H1 (cell line): ENCODE data around the gene P3R3URF. TPM values are rescaled to one million over a fixed set of nuclear protein-coding genes. Genes with fewer than 3 reads are reported as not detected.

Experiments
- CTCF ChIA-PET: fragments of 300-600 bp; sonication (Branson Sonifier 250); formaldehyde crosslinking; loops from one replicate; lab custom pipeline; 2021; ENCODE audit not compliant: partially characterized antibody; lab: Charles Lee
- POLR2A ChIA-PET: fragments of 300-600 bp; sonication (Branson Sonifier 250); formaldehyde crosslinking; loops from one replicate; lab custom pipeline; 2021; ENCODE audit warnings: inconsistent platforms; ENCODE audit not compliant: partially characterized antibody; lab: Charles Lee
- DNase-seq, 2 experiments: peaks; one replicate each; pipeline versions ENCODE4 v3.0.0 to v3.0.0-alpha.2; 2010 to 2022; ENCODE audit warnings: low spot score in 2 of 2, low read depth in 1 of 2, mixed read lengths in 1 of 2
- FAIRE-seq: peaks from 2 replicates; lab custom pipeline; 2011; peaks lifted over from hg19 to GRCh38; lab: Jason Lieb, UNC
- H2AFZ ChIP-seq: 2 replicates; pipeline ENCODE4 v1.8.1; 2012; ENCODE audit warnings: low read length, inconsistent platforms
- H2AK5ac ChIP-seq: 2 replicates; pipeline ENCODE4 v1.6.1; 2013; ENCODE audit warnings: low read depth, low read length
- H2BK120ac ChIP-seq: replicated peaks from 2 replicates; pipeline ENCODE3; 2013; ENCODE audit warnings: low read depth, low read length, inconsistent platforms
- H2BK12ac ChIP-seq: 2 replicates; pipeline ENCODE4 v1.6.1; 2013; ENCODE audit warnings: low read depth, low read length
- H2BK15ac ChIP-seq: 2 replicates; pipeline ENCODE4 v1.6.1; 2013; ENCODE audit warnings: low read length
- H2BK20ac ChIP-seq: 2 replicates; pipeline ENCODE4 v1.6.1; 2013; ENCODE audit warnings: low read length
- H2BK5ac ChIP-seq: 2 replicates; pipeline ENCODE4 v1.6.1; 2013; ENCODE audit warnings: low read depth, low read length
- H3K14ac ChIP-seq: 2 replicates; pipeline ENCODE4 v1.6.1; 2013; ENCODE audit warnings: inconsistent platforms; ENCODE audit not compliant: insufficient read length
- H3K18ac ChIP-seq: 2 replicates; pipeline ENCODE4 v1.6.1; 2013; ENCODE audit warnings: low read length; ENCODE audit errors: extremely low read depth
- H3K23ac ChIP-seq: 2 replicates; pipeline ENCODE4 v1.6.1; 2013; ENCODE audit warnings: inconsistent platforms; ENCODE audit not compliant: insufficient read length
- H3K23me2 ChIP-seq: 2 replicates; pipeline ENCODE4 v1.6.1; 2013; ENCODE audit warnings: low read depth, low read length
- H3K27ac ChIP-seq: 2 replicates; pipeline ENCODE4 v1.6.1; 2011; ENCODE audit warnings: low read depth, low read length, inconsistent platforms
- H3K27me3 ChIP-seq, 4 experiments: replicated peaks in 1 of 4; 1 replicate in 1 of 4; 2 replicates in 3 of 4; pipeline versions ENCODE4 v1.6.1 to v1.8.1; 2011 to 2013; ENCODE audit warnings: low read length in 3 of 4, mild to moderate bottlenecking in 3 of 4, inconsistent platforms in 2 of 4, mixed read lengths in 2 of 4, moderate library complexity in 1 of 4; ENCODE audit not compliant: control insufficient read depth in 3 of 4, insufficient read depth in 3 of 4; ENCODE audit errors: extremely low read depth in 1 of 4
- H3K36me3 ChIP-seq, 4 experiments: 2 replicates each; pipeline versions ENCODE4 v1.6.1 to v1.8.1; 2011 to 2013; ENCODE audit warnings: mild to moderate bottlenecking in 4 of 4, low read length in 3 of 4, moderate library complexity in 2 of 4, control low read depth in 1 of 4, inconsistent platforms in 1 of 4; ENCODE audit not compliant: insufficient read depth in 4 of 4, control insufficient read depth in 2 of 4
- H3K4ac ChIP-seq: replicated peaks from 2 replicates; pipeline ENCODE3; 2013; ENCODE audit warnings: low read length, low read depth, mixed read lengths, inconsistent platforms; ENCODE audit not compliant: insufficient read length
- H3K4me1 ChIP-seq, 4 experiments: replicated peaks in 1 of 4; 1 replicate in 1 of 4; 2 replicates in 3 of 4; pipeline versions ENCODE4 v1.6.1 to v1.8.1; 2011 to 2013; ENCODE audit warnings: low read length in 3 of 4, inconsistent platforms in 2 of 4, mixed read lengths in 1 of 4; ENCODE audit not compliant: insufficient read depth in 4 of 4, control insufficient read depth in 3 of 4
- H3K4me2 ChIP-seq, 2 experiments: 2 replicates each; pipeline versions ENCODE4 v1.6.1 to v1.8.1; 2011 to 2013; ENCODE audit warnings: low read depth in 2 of 2, low read length in 2 of 2, control low read depth in 1 of 2, inconsistent platforms in 1 of 2, mild to moderate bottlenecking in 1 of 2; ENCODE audit not compliant: insufficient read depth in 1 of 2
- H3K4me3 ChIP-seq, 4 experiments: fragments of 200-600, 300-600 bp in 1 of 4; sonication (generic), shearing (Covaris generic), sonication (Bioruptor Twin) in 1 of 4; 2 replicates each; pipeline versions ENCODE4 v1.5.1 to v1.8.1; 2011 to 2016; ENCODE audit warnings: low read length in 4 of 4, low read depth in 3 of 4, control low read depth in 2 of 4, inconsistent platforms in 2 of 4, mild to moderate bottlenecking in 2 of 4, mixed read lengths in 1 of 4, moderate library complexity in 1 of 4; ENCODE audit not compliant: insufficient read depth in 2 of 4; ENCODE audit errors: extremely low read depth in 1 of 4
- H3K56ac ChIP-seq: replicated peaks from 2 replicates; pipeline ENCODE3; 2013; ENCODE audit warnings: low read depth, mild to moderate bottlenecking, mixed read lengths, low read length, inconsistent platforms; ENCODE audit not compliant: insufficient read length
- H3K79me1 ChIP-seq: 2 replicates; pipeline ENCODE4 v1.6.1; 2013; ENCODE audit warnings: low read depth, low read length, control low read depth
- H3K79me2 ChIP-seq, 2 experiments: 2 replicates each; pipeline versions ENCODE4 v1.6.1 to v1.8.1; 2012 to 2013; ENCODE audit warnings: low read length in 2 of 2, mild to moderate bottlenecking in 2 of 2, inconsistent platforms in 1 of 2; ENCODE audit not compliant: insufficient read depth in 2 of 2, control insufficient read depth in 1 of 2
- H3K9ac ChIP-seq, 4 experiments: replicated peaks in 1 of 4; 1 replicate in 1 of 4; 2 replicates in 3 of 4; pipeline versions ENCODE4 v1.6.1 to v1.8.1; 2011 to 2013; ENCODE audit warnings: low read depth in 3 of 4, low read length in 3 of 4, control low read depth in 2 of 4, mild to moderate bottlenecking in 2 of 4, moderate library complexity in 2 of 4, inconsistent platforms in 1 of 4; ENCODE audit errors: extremely low read depth in 1 of 4
- H3K9me3 ChIP-seq, 2 experiments: 2 replicates each; pipeline versions ENCODE4 v1.6.1 to v1.8.1; 2012 to 2013; ENCODE audit warnings: mild to moderate bottlenecking in 2 of 2, moderate library complexity in 2 of 2, control low read depth in 1 of 2, inconsistent platforms in 1 of 2, low read depth in 1 of 2, low read length in 1 of 2, mixed read lengths in 1 of 2; ENCODE audit not compliant: insufficient read depth in 2 of 2
- H4K20me1 ChIP-seq, 2 experiments: replicated peaks in 1 of 2; 2 replicates each; pipeline versions ENCODE3 to v1.8.1; 2011 to 2013; ENCODE audit warnings: inconsistent platforms in 2 of 2, low read length in 2 of 2, mild to moderate bottlenecking in 1 of 2; ENCODE audit not compliant: insufficient read depth in 2 of 2, control insufficient read depth in 1 of 2
- H4K5ac ChIP-seq: 2 replicates; pipeline ENCODE4 v1.6.1; 2013; ENCODE audit warnings: low read length, low read depth, mixed read lengths, inconsistent platforms; ENCODE audit not compliant: insufficient read length
- H4K8ac ChIP-seq: 2 replicates; pipeline ENCODE4 v1.8.0; 2013; ENCODE audit warnings: mild to moderate bottlenecking, moderate library complexity, low read length, inconsistent platforms; ENCODE audit not compliant: insufficient read depth; ENCODE audit errors: extremely low read depth
- H4K91ac ChIP-seq: replicated peaks from 2 replicates; pipeline ENCODE3; 2013; ENCODE audit warnings: low read length, mixed read lengths, inconsistent platforms; ENCODE audit not compliant: insufficient read length
- KDM4A ChIP-seq: IDR thresholded peaks from one replicate; pipeline ENCODE4 v1.7.1; 2012; ENCODE audit warnings: low read depth, mild to moderate bottlenecking, moderate library complexity, low read length, inconsistent platforms; ENCODE audit not compliant: severe bottlenecking
- NANOG ChIP-seq: IDR thresholded peaks from 2 replicates; pipeline ENCODE4 v1.6.1; 2011; ENCODE audit warnings: low read length, low read depth, mild to moderate bottlenecking, inconsistent platforms; ENCODE audit not compliant: insufficient read depth, poor library complexity, severe bottlenecking
- POLR2A ChIP-seq, 2 experiments: IDR thresholded peaks; 1 replicate in 1 of 2; 2 replicates in 1 of 2; pipeline ENCODE4 v1.6.1; 2011; ENCODE audit warnings: low read depth in 2 of 2, low read length in 2 of 2, mild to moderate bottlenecking in 2 of 2; ENCODE audit errors: control extremely low read depth in 1 of 2
- WGBS, 2 experiments: shearing (Covaris generic) in 1 of 2; methylation state at CpG; one replicate each; pipeline versions ENCODE4 v1.1.6 to v1.1.7; 2013 to 2015; ENCODE audit warnings: low lambda C conversion rate in 2 of 2, mixed read lengths in 2 of 2, inconsistent platforms in 1 of 2, low coverage in 1 of 2, missing lambda C conversion rate in 1 of 2; ENCODE audit not compliant: insufficient replicate concordance in 2 of 2, insufficient coverage in 1 of 2, insufficient read length in 1 of 2; ENCODE audit errors: extremely low coverage in 1 of 2, missing lambda C conversion rate in 1 of 2; 5-methylcytosine and 5-hydroxymethylcytosine counted together
- long read RNA-seq, 2 experiments: library from RNA in 1 of 2; library from capped mRNA in 1 of 2; stranded (forward); transcript quantifications; one replicate each; pipeline ENCODE4 v2.0.0, GENCODE V29; 2021; ENCODE audit warnings: inconsistent platforms in 1 of 2
- polyA minus RNA-seq, 3 experiments: library from RNA; depleted of rRNA, polyadenylated mRNA; stranded (reverse); fragments of >200 nt; gene quantifications; 1 replicate in 2 of 3; 2 replicates in 1 of 3; pipeline ENCODE4 v1.2.3, GENCODE V29; 2011
- polyA plus RNA-seq, 7 experiments: library from polyadenylated mRNA; depleted of rRNA in 3 of 7; stranded (reverse) in 5 of 7; unstranded in 2 of 7; fragments of >200 nt in 5 of 7; fragments of 200-250 nt in 2 of 7; gene quantifications; 1 replicate in 5 of 7; 2 replicates in 1 of 7; 4 replicates in 1 of 7; pipeline versions ENCODE4 v1.2.1 to v1.2.3, GENCODE V29; 2011 to 2013; ENCODE audit warnings: missing spikeins in 2 of 7, mixed read lengths in 2 of 7
- total RNA-seq: library from RNA; stranded (reverse); fragmentation: NEBNext Ultra II Directional; extraction: Animal tissue kit (Norgen Biotek cat#: 25700); gene quantifications from 2 replicates; pipeline ENCODE4 v1.2.1, GENCODE V29; 2021
- TF ChIP-seq, protein P1 (sequence below), 3 experiments: IDR thresholded peaks; 1 replicate in 2 of 3; 2 replicates in 1 of 3; pipeline versions ENCODE4 v1.5.1 to v1.6.1; 2011; ENCODE audit warnings: low read length in 3 of 3, mild to moderate bottlenecking in 3 of 3, inconsistent platforms in 2 of 3, low read depth in 1 of 3, moderate library complexity in 1 of 3; ENCODE audit not compliant: insufficient read depth in 1 of 3; ENCODE audit errors: control extremely low read depth in 1 of 3

Gene P3R3URF
- not detected in 2 replicates for total RNA-seq
- not detected in 2 replicates for polyA plus RNA-seq (2011; rRNA removed)
- not detected for polyA plus RNA-seq (2011; cell fraction: cytosol; rRNA removed)
- polyA plus RNA-seq (2011; cell fraction: nucleus; rRNA removed) = not detected
- polyA plus RNA-seq (2012, experiment 1 of 2) = not detected in 4 replicates
- polyA plus RNA-seq (2012, experiment 2 of 2) = not detected
- not detected for polyA plus RNA-seq (2013, experiment 1 of 2)
- polyA plus RNA-seq (2013, experiment 2 of 2) = not detected
- polyA minus RNA-seq (2011; rRNA and poly(A)+ RNA removed) = not detected in 2 replicates
- polyA minus RNA-seq (2011; cell fraction: cytosol; rRNA and poly(A)+ RNA removed) = not detected
- polyA minus RNA-seq (2011; cell fraction: nucleus; rRNA and poly(A)+ RNA removed) = not detected
- long read RNA-seq, experiment 1 = 0 reads
- long read RNA-seq, experiment 2 = 0 reads

DNA sequence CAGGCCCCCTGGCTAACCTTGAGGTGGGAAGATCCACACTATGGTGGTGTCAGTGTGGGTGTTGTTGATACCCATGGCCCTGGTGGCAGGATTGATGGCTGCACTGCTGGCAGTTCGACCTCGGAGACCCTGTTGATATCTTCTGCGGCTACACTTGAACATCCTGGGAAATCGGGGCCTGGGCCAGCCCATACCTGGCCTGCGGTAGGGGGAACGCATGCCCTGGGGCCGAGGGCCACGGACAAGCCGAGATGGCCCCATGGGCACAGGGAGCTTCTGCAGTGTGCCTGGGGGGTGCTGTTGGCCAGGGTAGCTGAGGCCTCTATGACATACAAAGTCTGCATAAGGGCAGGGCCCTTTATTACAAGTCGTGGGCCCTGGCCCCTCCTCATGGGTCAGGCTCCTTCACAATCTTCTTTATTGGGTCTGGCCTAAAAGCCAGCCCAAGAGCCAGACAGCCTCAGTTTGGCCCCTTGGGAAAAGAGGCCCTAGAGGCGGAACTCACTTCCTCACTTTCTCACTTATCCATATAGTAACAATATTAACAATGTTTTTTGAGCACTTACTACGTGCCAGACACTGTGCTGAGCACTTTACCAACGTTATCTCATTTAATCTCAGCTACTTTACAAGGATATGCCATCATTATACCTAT lies at the start of gene P3R3URF:
Gene P3R3URF (minus strand): TSS at position 278 of the 655 bp plus-strand sequence. CDS start 17 bp downstream, at position 261.
- Histone ChIP-seq H4K8ac (no peak within 1 kb of the TSS; the same call in 1 of the 2 replicates), H2BK20ac (no peak within 1 kb of the TSS), H3K4me2 (no peak within 1 kb of the TSS), H2BK15ac (no peak within 1 kb of the TSS), H2BK120ac (no peak within 1 kb of the TSS), H3K4me1 (peaks cover 6 to 29% (median 14%) of the 10 kb centered on the region in 4 experiments), H3K79me1 (0 out of 2 replicates have a peak, but pooled peaks cover 3% of the 10 kb centered on the region), H3K9ac (no peak within 1 kb of the TSS), H2BK5ac (no peak within 1 kb of the TSS), H2BK12ac (no peak within 1 kb of the TSS), H2AK5ac (no peak within 1 kb of the TSS), H3K79me2 (no peaks in the 10 kb centered on the region), H3K14ac (no peak within 1 kb of the TSS), H3K56ac (no peak within 1 kb of the TSS), H4K5ac (no peak within 1 kb of the TSS), H3K27me3 (no peaks in the 10 kb centered on the region; a peak in 1 of 7 replicates), H3K4me3 (no peak within 1 kb of the TSS), H3K23me2 (peaks cover 2% of the 10 kb centered on the region; the same call in 1 of the 2 replicates), H4K91ac (no peak within 1 kb of the TSS), H3K36me3 (no peaks in the 10 kb centered on the region), H3K23ac (no peak within 1 kb of the TSS), H3K9me3 (no peaks in the 10 kb centered on the region), H3K27ac (no peak within 1 kb of the TSS), H3K4ac (no peak within 1 kb of the TSS), H4K20me1 (peaks cover 0 to 4% of the 10 kb centered on the region in 2 experiments), H2AFZ (no peak within 1 kb of the TSS), H3K18ac (peak within 1 kb of the TSS; percentile 15; the same call in 1 of the 2 replicates)
- DNase-seq = no peak
- POLR2A ChIA-PET = interaction anchor here (0.6 to 1.4 kb wide), 2 partner anchors 44 to 497 kb away, joined by 3 read pairs; partner anchors contain the start of gene PIK3R3
- CTCF ChIA-PET = interaction anchor here (0.7 to 2.1 kb wide), 5 partner anchors 11 to 498 kb away, joined by 3 to 13 read pairs (median 3); no protein-coding TSS in a partner anchor
- 87% methylated on average over 13 of the region's 13 CpGs; no CpG with 5 or more reads in 1 of the 2 experiments for WGBS, 2 experiments
- TF ChIP-seq, protein P1, sequence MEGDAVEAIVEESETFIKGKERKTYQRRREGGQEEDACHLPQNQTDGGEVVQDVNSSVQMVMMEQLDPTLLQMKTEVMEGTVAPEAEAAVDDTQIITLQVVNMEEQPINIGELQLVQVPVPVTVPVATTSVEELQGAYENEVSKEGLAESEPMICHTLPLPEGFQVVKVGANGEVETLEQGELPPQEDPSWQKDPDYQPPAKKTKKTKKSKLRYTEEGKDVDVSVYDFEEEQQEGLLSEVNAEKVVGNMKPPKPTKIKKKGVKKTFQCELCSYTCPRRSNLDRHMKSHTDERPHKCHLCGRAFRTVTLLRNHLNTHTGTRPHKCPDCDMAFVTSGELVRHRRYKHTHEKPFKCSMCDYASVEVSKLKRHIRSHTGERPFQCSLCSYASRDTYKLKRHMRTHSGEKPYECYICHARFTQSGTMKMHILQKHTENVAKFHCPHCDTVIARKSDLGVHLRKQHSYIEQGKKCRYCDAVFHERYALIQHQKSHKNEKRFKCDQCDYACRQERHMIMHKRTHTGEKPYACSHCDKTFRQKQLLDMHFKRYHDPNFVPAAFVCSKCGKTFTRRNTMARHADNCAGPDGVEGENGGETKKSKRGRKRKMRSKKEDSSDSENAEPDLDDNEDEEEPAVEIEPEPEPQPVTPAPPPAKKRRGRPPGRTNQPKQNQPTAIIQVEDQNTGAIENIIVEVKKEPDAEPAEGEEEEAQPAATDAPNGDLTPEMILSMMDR (IDR thresholded peaks at IDR 0.05; ENCODE audit: control extremely low read depth in 1 of 3, insufficient read depth in 1 of 3, low read depth in 1 of 3, low read length in 3 of 3) = peak in 2 of 3 experiments; percentile 6 to 18; a peak in 2 of 4 replicates
- TF ChIP-seq POLR2A (IDR thresholded peaks at IDR 0.05; ENCODE audit: control extremely low read depth in 1 of 2, low read depth in 2 of 2, low read length in 2 of 2) (no peak), NANOG (no peak), KDM4A (no peak)
- FAIRE-seq = no peak
